HG03039 (cell line): Measurements from ENCODE around the gene SNX9.
"Not testable (repeated sequence)": the region's sequence is repeated elsewhere in the genome, so short reads cannot be mapped to it uniquely, and the experiment has no call there.

Experiments
- ATAC-seq: cut with Tn5 transposase; IDR thresholded peaks from one replicate; pipeline ENCODE4 v1.9.1; 2021; ENCODE audit warnings: mild to moderate bottlenecking, moderate library complexity; ENCODE audit not compliant: unreplicated experiment

Gene SNX9

GRCh38 chr6:157823001-157823527 lies at the start of gene SNX9:
Gene SNX9 (plus strand): TSS chr6:157823246. CDS start chr6:157823435, 189 bp downstream.
- peak; percentile 67 for ATAC-seq

DNA sequence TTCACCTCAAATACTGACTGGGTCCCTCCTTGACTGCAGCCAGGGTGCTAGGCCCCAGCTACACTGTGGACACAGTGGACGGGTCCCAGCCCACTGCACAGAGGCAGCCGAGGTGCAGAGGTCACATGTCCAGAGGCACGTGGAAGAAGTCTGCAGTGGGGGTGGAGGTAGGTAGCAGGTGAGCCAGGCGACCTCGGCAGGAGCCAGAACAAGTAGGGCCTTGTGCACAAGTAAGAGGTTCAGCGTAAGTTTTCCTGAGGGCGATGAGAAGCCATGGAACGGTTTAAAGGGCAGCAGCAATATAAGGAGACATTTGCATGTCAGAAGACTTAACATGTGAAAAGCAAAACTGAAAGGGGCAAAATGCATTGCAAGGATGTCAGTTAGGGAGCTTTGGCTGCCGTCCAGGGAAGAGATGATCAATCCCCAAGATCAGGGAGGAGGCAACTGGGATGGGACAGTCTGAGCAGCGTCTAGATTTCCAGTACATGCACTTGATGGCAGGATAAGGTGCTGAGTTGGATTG lies 49.7 kb upstream of the SNX9 start:
- no peak for ATAC-seq

DNA sequence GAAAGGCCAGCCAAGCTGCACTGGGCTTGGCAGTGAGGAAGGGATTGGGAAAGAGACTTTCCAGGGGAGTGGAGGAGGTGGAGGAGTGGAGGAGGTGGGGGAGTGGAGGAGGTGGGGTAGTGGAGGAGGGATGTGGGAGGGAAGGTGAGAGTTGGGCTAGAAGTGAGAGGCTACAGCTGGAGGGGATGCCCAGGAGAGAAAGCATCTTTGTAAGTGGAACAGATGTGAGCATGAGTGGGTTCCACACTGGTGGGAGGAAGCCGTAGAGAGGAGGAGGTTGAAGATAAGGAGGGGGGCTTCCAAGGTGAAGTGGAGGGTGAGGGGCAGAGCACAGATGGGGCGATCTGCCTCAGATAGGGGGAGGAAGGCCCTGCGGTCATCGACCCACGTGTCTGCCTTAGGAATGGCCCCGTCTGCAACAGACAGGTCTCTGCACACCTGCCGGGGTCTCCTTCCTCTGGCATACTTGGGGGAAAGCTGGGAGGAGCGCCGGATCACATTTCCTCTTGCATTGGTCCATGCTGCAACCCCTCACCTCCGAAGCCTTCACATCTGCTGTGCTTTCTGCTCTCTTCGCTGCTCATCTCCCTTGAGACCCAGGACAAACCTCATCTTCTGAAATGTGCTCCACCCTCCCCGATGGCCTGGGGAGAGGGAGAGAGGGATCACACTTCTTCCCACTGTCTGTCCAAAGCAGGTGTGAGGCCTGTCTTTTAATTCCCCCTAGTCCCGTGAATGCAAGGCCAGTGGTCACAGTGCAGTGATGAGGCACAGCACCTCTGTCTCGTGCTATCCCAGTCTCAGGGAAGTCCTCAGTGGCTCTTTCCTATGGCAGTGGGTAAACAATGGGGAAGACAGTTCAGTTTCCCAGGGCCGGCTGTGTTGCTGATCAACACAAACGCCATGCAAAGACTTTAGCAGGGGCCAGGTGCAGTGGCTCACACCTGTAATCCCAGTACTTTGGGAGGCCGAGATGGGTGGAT lies 48.6 kb upstream of the SNX9 start:
- ATAC-seq = no peak

- ATAC-seq = no peak
Observed at GRCh38 chr6:157775376-157775775, 47.7 kb upstream of the SNX9 start.

DNA sequence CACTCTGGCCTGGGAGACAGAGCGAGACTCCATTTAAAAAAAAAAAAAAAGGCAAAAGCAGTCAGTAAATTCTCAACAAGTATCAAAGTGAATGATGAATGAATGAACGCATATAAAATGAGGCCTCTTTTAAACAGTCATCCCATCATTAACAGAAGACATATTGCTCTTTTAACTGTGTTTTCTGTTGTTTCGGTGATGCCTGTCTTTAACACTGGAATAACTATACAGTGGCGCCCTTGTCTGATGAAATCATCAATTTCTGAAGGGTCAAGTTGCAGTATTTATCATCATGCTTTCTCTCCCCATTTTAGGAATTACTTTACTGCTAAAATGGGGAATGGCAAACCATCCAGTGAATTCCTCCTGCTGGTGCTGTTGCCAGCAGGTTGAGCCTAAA lies 45.7 kb upstream of the SNX9 start:
- no peak for ATAC-seq

DNA sequence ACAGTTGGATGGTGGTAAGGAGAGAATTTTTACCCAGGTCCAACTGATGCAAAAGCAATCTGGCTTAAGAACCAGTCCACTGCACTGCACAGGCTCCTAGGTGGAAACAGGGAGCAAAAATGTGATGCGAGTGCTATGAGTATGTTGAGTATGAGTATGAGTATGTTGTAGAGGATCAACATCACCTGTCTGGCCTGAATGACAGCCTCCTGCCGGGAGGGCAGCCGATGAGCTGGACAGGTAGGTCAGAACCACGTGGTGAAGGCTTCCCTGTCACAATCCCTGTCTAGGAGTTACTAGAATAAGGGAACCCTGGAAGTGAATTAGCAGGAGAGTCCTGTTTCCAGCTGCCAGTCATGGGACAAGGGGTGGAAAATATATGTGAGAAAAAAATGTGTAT lies 44.3 kb upstream of the SNX9 start:
- no peak for ATAC-seq

DNA sequence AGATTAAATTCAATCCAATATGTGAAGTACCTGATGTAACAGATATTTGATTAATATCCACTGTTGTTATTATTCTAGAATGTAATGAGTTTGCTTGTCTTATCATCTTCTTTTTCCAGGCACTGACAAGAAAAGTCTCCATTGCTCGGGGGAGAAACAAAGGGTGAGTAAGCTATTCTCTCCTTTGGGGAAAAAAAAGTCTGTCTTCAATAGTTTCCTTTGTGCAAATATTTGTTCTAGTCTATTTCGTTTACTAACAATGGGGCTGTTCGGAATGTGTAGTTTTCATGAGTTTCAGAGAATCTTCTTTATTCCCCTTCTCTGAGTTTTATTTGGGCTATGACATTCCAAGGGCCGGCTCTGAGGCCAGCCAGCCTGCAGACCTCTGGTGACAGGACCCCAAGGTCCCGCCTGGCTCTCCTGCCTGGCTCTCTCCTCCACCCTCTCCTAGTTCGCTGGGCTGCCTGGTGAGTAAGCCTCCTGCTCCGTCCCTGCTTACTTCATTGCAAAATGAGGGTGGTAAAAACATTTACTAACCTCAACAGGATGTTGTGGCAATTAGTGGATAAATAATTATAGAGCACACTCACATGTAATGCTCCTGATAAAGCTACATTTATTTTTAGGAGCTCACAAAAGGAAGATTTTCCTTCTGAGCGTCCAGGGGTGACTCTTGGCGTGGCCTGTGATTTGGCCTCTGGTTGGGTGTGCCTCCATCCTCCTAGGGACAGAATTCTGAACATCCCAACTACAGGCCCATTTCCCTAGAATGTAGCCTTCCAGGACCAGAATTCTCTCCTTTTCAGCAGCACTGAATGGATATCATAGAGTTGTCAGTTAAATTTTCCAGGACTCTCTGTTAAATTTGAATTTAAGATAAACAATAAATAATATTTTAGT lies 43.1 kb upstream of the SNX9 start:
- ATAC-seq = no peak

GRCh38 chr6:157785636-157786035 lies 37.4 kb upstream of the SNX9 start:
- ATAC-seq = no peak

DNA sequence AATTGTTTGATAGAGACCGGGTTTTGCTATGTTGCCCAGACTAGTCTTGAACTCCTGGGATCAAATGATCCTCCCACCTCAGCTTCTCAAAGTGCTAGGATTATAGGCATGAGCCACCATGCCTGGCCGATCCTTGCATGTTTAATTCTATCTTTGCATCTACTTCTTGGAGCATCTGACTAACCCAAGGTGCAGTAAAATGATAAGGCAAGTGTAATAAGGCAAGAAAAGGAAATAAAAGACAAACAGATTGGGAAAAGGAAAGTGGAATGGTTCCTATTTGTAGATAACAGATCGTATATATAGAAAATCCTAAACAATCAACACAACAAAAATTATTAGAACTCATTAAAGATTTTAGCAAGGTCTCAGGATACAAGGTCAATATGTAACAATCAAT lies 36.8 kb upstream of the SNX9 start:
- ATAC-seq = no peak

DNA sequence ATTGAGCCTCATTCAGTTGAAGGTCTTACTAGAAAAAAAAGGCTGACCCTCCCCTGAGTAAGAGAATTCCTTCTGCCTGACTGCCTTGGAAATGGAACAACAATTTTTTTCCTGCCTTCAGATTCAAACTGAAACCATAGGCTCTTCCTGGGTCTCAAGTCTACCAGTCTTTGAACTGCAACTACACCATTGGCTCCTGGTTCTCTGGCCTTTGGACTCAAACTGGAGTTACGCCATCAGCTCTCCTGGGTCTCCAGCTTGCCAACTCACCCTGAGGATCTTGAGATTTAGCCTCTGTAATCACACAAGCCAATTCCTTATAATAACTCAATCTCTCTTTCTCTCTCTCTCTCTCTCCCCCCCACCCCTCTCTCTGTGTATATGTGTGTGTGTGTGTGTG lies 36.0 kb upstream of the SNX9 start:
- no peak for ATAC-seq

DNA sequence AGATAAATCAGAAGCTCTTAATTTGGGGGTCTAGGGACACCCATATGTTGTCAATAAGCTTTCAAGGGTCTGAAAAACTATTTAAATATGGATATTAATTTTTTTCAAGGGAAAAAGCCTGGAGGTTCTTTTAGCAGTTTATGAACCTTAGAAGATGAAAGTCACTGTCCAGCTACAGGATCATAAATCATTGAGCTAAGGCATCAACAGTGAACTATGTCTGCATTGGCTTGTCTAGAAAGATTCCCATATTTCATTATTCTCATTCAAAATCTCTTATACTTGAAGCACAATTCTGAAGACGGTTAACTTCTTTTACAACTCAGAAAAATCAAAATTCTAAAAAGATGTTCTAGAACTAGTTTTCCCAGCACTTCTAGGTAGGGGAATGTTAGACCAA lies 34.9 kb upstream of the SNX9 start:
- ATAC-seq = no peak

DNA sequence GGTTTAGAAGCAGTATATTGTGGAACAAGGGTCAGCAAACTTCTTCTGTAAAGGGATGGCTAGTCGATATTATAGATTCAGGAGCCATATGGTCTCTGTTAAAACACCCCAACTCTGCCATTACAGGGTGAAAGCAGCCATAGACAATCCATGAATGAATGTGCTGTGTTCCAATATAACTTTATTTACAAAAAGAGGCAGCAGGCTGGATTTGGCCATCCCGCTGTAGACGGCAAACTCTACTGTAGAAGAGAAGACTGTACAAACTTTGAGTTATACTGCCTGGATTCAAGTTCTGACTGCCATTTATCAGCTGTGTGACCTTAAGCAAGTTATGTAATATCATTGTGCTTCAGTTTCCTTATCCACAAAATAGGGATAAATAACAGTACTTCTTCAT lies 33.7 kb upstream of the SNX9 start:
- ATAC-seq = no peak

- no peak for ATAC-seq
Observed at GRCh38 chr6:157789861-157790260, 33.2 kb upstream of the SNX9 start.

DNA sequence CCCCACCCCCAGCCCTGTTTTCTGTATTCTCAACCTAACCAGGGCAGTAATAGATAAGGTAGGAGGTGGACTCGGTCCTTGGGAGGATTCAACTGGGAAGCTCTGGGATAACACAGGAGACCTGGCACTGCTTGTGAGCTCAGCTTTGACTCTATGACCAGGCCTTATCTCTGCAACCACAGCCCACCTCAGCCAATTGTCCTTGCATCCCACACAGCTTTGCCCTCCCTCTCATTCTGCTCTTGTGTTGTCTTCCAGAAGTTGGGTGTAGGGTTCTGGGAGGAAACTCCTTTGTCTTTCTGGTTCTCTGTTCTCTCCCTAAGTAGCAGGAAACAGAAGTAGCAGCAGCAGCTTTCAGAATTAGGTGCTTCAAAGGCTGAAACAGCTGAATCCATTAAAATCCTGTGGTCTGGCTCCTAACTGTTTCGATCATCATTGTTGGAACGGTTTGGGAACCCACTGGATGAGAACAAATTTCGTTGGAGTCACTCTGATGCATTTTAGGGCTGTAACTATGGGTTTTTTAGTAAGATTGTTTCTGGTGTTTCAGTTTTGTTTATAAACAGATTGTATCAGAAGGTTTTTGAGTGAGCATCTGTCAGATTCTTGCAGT lies 32.4 kb upstream of the SNX9 start:
- no peak for ATAC-seq

DNA sequence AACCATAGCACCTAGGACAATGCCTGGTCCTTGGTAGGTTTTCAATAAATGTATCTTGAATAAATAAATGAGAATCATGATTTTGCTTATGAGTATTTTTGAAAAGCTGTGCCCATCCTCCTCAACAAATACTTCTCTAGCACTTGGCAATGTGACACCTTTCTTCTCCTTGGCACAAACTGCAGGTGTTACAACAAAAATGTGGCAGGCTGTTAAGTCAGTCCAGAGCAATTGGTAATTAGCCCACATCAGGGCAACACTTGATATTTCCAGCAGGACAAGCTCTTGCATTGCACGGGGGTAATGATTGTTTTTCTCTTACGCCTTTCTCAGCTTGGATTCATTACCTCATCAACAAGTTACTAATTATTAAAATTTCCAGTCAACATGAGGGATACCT lies 31.6 kb upstream of the SNX9 start:
- no peak for ATAC-seq

- no peak for ATAC-seq
Observed at GRCh38 chr6:157792671-157793070, 30.4 kb upstream of the SNX9 start.

GRCh38 chr6:157794012-157794411 lies 29.0 kb upstream of the SNX9 start:
- ATAC-seq = not testable (repeated sequence)

DNA sequence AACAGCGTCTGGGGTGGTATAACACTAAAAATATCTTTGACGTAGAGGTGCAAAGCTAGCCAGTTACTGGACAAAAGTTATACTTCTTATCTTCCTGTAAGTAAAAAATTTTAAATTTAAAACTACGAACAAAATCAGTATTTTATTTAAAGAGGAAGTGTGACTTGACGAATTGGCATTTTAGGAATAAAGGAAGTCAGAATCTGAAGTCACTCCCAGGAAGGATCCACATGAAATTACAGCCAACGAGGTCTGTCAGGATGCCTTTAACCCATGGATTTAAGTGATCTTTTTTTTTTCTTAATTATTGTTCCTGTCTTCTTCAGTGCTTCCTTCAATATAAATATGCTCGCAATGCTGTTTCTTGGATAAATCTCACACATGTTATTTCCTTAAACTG lies 27.2 kb upstream of the SNX9 start:
- ATAC-seq = no peak

GRCh38 chr6:157798851-157799250 lies 24.2 kb upstream of the SNX9 start:
- ATAC-seq = no peak

- ATAC-seq = not testable (repeated sequence)
Observed at GRCh38 chr6:157799561-157799960, 23.5 kb upstream of the SNX9 start.
